Stimulated activated CD8-positive, alpha-beta memory T cell treated with anti-CD3 and anti-CD28 coated beads, Interleukin-12 subunit alpha, Interleukin-12 subunit beta, amount 100 ng/mL, for 4 hours (primary cell): Measurements from ENCODE around the gene APAF1.
A peak's percentile ranks its signal among the peaks of the same experiment; 100 is the strongest.
"Not testable (repeated sequence)": the region's sequence is repeated elsewhere in the genome, so short reads cannot be mapped to it uniquely, and the experiment has no call there.

Experiments used
- DNase-seq: peaks from one replicate; pipeline ENCODE4 v3.0.0-alpha.2; 2020; ENCODE audit warnings: low read depth

The APAF1 gene

GRCh38 chr12:98644712-98645571, at the start of gene APAF1, which contains the start of gene IKBIP:
Gene APAF1 (plus strand): TSS chr12:98645290. CDS start chr12:98648360, 3,070 bp downstream.
Gene IKBIP (minus strand): TSS chr12:98644788. CDS start chr12:98644701, 87 bp downstream.
- peak; percentile 95 for DNase-seq

DNA sequence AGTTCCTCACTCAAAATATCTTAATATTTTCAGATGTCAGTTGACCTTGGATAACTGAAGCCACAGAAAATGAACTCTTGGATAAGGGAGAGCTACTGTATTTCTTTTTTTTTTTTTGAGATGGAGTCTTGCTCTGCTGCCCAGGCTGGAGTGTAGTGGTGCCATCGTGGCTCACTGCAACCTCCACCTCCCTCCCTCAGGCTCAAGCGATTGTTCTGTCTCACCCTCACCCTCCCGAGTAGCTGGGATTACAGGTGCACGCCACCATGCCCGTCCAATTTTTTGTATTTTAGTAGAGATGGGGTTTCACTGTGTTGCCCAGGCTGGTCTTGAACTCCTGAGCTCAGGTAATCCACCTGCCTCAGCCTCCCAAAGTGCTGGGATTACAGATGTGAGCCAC, 47.8 kb upstream of the APAF1 start:
- DNase-seq, result not testable (repeated sequence)

- DNase-seq, result no peak
Measured at GRCh38 chr12:98601924-98602323, 43.2 kb upstream of the APAF1 start.

DNA sequence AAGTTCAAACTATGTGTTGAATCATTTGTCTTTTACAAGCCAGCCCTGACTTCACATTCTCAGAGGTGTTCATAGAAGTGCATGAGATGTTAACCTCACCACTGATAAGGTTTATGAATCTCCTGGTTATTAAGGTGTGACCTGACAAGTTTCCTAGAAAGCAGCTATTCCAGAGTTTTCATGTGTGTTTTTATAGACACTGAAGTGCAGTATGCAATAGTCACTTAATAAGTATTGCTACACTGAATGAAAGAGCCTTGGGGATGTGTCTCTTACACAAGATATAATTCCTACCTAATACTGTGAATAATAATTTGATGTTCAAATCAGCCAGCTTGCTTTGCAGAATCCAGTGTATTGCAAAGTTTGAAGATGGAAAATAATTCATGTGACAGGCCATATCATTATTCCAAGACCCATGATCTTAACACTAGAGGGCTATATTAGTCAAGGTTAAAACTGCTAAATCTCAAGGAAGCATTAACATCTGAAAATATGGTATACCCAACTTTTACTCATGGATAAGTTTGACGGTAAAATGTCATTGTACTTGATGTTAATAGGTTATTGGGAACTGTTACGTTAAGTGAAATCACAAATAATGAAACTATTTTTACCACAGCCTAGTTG, 38.6 kb upstream of the APAF1 start:
- DNase-seq, result no peak

GRCh38 chr12:98610596-98610995, 34.5 kb upstream of the APAF1 start:
- no peak for DNase-seq

DNA sequence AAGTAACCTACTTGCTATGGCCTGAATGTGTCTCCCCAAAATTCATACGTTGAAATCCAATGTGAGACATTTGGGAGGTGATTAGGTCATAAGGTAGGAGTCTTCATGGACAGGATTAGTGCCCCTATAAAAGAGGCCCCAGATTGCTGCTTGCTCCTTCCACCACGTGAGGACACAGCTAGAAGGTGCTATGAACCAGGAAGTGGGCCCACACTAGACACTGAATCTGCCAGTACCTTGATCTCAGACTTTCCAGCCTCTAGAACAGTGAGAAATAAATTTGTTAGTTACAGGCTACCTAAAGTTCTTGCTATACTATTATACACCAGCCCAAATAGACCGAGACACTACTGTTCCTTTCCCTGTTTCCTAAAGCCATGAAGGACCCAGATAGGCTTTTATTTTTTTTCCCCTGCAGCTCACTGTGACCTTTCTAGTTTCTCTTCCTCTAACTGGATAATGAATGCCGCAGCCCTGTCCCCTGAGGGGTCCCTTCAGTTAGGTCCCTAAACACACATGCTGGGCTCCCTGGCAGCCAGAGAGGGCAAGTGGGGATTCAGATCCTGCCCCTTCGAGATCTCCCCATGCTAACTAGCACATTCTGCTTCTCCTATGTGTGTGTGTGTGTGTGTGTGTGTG, 32.3 kb upstream of the APAF1 start:
- DNase-seq, result no peak

- DNase-seq, result no peak
Measured at GRCh38 chr12:98618952-98619351, 26.1 kb upstream of the APAF1 start.

DNA sequence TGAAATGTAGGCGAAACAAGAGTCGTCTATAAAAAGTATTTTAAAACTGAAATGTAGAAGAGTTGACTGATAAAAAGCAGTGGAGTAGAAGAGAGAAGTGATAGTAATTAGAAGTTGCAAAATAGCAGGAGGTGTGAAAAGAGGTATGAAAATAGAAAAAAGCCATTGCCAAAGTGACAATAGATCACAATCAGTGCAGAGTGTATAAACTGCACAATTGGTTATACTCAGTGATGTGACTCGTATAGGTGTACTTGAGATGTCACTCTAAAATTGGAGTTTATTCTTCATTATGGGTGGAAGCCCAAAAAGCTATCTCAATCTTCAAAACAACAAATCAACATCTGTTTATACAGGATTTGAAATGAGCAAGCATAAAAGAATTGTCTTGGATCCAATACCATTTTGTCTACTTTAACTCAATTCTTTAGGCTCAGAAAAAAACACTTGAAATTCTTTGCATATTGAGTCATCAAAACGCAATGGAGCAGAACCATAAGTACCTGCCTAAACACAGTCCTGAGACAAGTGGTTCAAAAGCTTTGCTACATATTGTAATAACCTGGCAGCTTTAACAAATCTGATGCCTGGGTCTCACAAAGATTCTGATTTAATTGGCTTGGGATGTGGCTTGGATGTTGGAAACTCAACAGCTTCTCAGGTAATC, 9.3 kb upstream of the APAF1 start:
- no peak for DNase-seq

GRCh38 chr12:98637068-98637467, 8.0 kb upstream of the APAF1 start:
- DNase-seq, result no peak

DNA sequence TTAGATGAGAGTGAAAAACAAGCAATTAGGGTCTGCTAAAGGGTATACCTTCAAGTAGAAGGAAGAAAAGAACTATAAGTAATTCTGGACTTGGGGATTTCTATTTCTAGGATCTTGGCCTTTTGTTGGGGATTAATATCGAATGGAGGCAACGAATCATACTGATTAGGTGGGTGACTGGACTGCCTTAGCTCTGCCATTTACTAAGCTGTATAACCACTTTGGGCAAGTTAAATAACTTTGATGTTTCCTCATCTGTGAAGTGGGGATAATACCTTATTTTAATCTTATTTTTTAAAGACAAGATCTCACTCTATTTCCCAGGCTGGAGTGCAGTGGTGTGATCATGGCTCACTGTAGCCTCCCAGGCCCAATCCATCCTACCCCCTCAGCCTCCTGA, 7.1 kb upstream of the APAF1 start:
- DNase-seq, result no peak

GRCh38 chr12:98639491-98639890, 5.6 kb upstream of the APAF1 start:
- DNase-seq, result no peak

GRCh38 chr12:98642801-98643200, 2.3 kb upstream of the APAF1 start:
- not testable (repeated sequence) for DNase-seq

DNA sequence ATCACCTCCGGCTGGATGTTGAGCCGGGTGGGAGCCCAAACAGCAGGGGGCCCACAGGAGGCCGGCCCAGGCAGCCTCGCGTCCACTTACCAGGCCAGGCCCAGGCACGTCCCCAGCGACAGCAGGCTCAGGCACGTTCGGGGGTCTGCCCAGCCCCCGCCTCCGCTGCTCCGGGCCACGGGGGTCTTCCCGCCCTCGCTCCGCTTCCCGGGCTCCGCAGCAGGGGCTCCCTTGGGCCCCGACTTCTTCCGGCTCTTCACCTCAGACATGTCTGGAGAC, 718 bp upstream of the APAF1 start:
- DNase-seq, result no peak

DNA sequence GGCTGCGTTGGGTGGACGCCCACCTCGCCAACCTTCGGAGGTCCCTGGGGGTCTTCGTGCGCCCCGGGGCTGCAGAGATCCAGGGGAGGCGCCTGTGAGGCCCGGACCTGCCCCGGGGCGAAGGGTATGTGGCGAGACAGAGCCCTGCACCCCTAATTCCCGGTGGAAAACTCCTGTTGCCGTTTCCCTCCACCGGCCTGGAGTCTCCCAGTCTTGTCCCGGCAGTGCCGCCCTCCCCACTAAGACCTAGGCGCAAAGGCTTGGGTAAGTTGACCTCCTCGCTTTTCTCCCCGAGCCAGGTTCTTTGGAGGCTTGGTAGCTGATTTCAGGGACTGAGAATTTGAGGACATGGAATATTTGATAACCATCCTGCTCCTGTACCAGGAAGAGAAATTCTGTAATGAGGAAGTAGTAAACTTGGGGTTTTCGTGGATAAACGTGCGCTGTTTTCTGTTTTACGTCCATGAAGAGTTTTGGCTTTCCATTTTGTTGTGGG, 530 bp downstream of the APAF1 start:
- DNase-seq, result peak; percentile 3

DNA sequence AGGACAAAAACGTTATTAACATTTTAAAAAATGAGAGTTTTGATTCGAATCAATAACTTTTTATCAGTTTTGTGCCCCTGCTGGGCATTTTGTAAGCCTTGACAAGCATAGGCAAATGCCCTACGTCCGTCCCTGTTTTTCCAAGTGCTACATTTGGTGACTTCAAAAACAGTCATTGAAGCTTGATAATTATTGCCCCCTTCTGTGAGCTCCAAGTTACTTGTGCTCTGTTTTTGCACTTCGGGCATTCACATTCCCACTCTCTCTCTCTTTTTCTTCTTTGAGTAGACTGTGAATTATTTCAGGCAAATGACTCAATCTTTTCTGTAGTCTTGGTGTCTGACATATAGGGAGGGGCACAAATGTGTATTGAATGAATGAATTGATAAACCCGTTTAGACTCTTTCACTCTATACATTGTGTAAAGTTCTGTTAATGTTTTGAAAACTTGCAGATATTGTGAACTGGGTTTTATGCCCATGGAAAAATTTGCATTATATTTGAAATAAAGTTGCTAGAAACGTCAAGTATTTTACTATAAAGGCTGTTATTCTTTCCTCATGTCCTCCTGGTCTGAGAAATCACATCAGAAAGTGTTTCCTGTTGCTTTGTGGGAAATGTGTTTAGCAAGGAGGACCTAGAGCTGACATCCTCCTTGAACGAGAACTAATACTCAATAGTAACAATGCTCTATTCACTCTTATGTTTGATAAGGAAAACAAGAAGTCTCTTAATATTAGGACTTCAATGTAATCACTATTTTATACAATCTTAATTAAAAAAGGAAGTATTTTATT, 1.4 kb downstream of the APAF1 start:
- no peak for DNase-seq

DNA sequence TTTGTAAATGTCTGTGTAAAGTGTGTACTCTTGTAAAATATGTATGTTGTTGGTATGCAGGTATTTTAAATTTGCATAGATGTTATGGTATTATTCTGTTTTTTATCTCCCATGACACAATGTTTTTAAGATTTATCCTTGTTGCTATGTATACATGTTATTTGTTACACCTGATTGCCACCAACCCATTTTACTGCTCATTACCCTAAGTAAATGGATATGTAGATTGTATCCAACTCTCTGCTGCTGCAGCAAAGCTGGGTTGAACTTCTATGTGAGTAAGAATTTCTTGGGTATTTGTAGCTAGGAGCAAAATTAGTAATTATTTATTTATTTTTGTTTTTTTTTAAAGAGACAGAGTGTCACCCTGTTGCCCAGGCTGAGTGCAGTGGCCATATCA, 6.2 kb downstream of the APAF1 start:
- no peak for DNase-seq

DNA sequence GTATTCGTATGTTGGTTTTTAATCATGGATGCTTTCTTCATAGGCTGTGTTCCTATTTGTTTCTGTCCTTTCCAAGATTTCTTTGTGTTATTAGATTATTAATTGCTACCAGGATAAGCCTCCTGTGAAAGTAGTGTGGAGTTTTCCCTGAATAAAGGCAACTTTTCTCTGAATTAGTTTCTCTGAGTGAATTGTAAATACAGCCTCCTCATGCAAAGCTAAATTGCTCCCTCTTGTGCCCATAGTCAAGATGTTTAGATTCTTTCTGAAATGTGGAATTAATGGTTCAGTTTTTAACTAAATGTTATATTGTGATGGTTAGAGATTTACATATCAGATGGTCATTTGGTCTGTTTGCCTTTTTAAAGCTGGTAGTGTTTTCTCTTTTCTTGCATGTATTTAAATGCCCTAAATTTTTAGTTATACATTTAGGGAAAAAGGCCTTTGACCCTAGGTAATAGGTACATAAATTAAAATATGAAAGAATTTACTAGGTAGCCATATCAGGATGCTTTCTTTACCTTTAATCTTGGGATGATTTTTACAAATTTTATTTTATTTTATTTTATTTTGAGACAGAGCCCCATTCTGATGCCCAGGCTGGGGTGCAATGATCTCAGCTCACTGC, 8.9 kb downstream of the APAF1 start:
- DNase-seq, result no peak

DNA sequence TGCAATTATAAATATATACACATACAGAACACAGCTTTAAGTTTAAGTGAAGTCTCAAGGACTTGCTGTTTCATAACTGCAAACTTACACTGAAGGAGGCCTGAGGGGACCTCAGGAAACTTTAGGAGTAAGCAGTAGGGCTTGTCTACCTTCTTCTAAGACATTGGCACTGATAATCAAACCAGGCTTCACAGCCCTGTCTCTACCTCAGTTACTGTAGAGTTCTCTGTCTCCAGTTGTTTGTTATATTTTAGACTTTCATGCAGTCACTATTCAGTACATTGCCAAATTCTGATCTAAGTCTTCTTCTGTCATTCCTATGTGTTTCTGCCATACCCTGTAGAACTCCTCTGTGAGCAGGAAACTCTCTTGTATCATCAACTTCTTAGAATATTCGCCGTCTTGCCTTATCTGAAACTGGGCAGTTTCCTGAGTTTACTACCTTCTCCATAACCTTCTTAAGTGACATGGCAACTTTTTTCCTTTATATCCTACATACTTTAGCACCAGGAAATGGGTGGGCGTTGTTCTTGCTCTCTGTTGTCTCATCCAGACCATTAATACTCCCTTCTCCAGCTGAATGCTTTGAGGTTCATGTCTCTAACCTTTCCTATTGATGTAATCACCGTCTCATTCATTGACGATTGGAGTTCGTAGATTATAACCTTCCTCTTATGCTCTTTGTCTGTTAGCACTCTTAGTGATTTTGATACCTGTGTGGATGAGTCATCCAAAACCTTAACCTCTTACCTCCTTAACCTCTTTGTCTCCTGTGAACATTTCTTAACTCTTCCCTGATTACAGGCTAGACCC, 11.4 kb downstream of the APAF1 start:
- DNase-seq, result no peak

DNA sequence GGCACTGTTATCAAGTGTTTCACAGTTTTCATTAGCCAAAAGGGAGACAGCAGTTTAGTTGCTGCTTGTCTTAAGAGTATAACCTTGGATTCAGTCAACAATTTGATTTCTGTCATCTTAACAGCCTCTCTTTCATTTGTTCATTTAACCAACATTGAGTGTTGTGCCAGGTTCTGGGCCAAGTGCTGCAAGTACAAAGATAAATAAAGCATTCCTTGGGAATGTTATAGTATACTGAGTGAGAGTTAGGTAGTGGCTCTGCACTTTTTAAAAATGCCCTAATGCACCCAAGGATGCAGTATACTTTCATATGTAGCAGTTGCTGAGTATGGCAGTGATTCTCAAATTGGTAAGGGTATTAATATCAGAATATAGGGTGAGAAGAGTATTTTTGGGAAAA, 15.4 kb downstream of the APAF1 start:
- DNase-seq, result no peak

DNA sequence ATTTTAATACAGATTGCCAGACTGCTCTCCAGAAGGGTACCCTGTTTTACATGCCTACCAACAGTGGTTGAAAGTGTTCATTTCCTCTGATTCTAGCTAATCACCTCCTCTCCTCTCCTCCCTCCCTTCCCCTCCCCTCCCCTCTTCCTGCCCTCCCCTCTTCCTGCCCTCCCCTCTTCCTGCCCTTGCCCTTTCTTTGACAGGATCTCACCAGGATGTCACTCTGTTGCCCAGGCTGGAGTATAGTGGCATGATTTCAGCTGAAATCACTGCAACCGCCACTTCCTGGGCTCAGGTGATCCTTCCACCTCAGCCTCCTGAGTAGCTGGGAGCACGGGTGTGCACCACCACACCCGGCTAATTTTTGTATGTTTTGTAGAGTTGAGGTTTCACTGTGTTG, 24.7 kb downstream of the APAF1 start:
- DNase-seq, result no peak
